Measurements from ENCODE around the gene AOAH.

Gene AOAH

GRCh38 chr7:36723951-36724664 lies at the start of gene AOAH:
Gene AOAH (minus strand): TSS chr7:36724494. CDS start chr7:36724148, 346 bp downstream.
- Histone ChIP-seq H3K4me1 (ENCODE audit: control insufficient read depth, insufficient read depth, low read length) (no peaks in the 10 kb centered on the region), H3K27ac (ENCODE audit: low read length) (no peak within 1 kb of the TSS), H3K9ac (ENCODE audit: low read length in 2 of 2) (no peak within 1 kb of the TSS), H3K9me3 (ENCODE audit: control insufficient read depth in 2 of 2, low read length in 2 of 2) (no peaks in the 10 kb centered on the region), H3K4me3 (ENCODE audit: low read length in 2 of 2) (peak within 1 kb of the TSS in 1 of 2 donors; percentile 22), H3K27me3 (ENCODE audit: control insufficient read depth in 1 of 2, insufficient read depth in 2 of 2, low read length in 2 of 2) (no peaks in the 10 kb centered on the region), H3K36me3 (ENCODE audit: control insufficient read depth in 2 of 2, insufficient read depth in 2 of 2, low read length in 2 of 2) (no peaks in the 10 kb centered on the region)

- Histone ChIP-seq H3K4me1 (ENCODE audit: control insufficient read depth, insufficient read depth, low read length) (no peaks in the 10 kb centered on the region), H3K9me3 (ENCODE audit: control insufficient read depth in 2 of 2, low read length in 2 of 2) (peaks cover 0 to 2% of the 10 kb centered on the region in 2 donors), H3K9ac (ENCODE audit: low read length in 2 of 2) (no peak overlapping the region), H3K27me3 (ENCODE audit: control insufficient read depth in 1 of 2, insufficient read depth in 2 of 2, low read length in 2 of 2) (no peaks in the 10 kb centered on the region), H3K27ac (ENCODE audit: low read length) (no peak overlapping the region), H3K36me3 (ENCODE audit: control insufficient read depth in 2 of 2, insufficient read depth in 2 of 2, low read length in 2 of 2) (no peaks in the 10 kb centered on the region), H3K4me3 (ENCODE audit: low read length in 2 of 2) (no peak overlapping the region)
Measured at GRCh38 chr7:36766451-36766850, 42.2 kb upstream of the AOAH start.

- no peak overlapping the region for H3K27ac ChIP-seq (ENCODE audit: low read length)
- no peaks in the 10 kb centered on the region for H3K27me3 ChIP-seq (ENCODE audit: control insufficient read depth in 1 of 2, insufficient read depth in 2 of 2, low read length in 2 of 2)
- H3K36me3 ChIP-seq (ENCODE audit: control insufficient read depth in 2 of 2, insufficient read depth in 2 of 2, low read length in 2 of 2): no peaks in the 10 kb centered on the region
- peaks cover 0 to 2% of the 10 kb centered on the region in 2 donors for H3K9me3 ChIP-seq (ENCODE audit: control insufficient read depth in 2 of 2, low read length in 2 of 2)
- H3K4me1 ChIP-seq (ENCODE audit: control insufficient read depth, insufficient read depth, low read length): no peaks in the 10 kb centered on the region
- H3K4me3 ChIP-seq (ENCODE audit: low read length in 2 of 2): no peak overlapping the region
- no peak overlapping the region for H3K9ac ChIP-seq (ENCODE audit: low read length in 2 of 2)
Measured at GRCh38 chr7:36765605-36766004, 41.3 kb upstream of the AOAH start.

- no peaks in the 10 kb centered on the region for H3K36me3 ChIP-seq (ENCODE audit: control insufficient read depth in 2 of 2, insufficient read depth in 2 of 2, low read length in 2 of 2)
- H3K27ac ChIP-seq (ENCODE audit: low read length): no peak overlapping the region
- no peaks in the 10 kb centered on the region for H3K9me3 ChIP-seq (ENCODE audit: control insufficient read depth in 2 of 2, low read length in 2 of 2)
- H3K27me3 ChIP-seq (ENCODE audit: control insufficient read depth in 1 of 2, insufficient read depth in 2 of 2, low read length in 2 of 2): no peaks in the 10 kb centered on the region
- no peaks in the 10 kb centered on the region for H3K4me1 ChIP-seq (ENCODE audit: control insufficient read depth, insufficient read depth, low read length)
- H3K9ac ChIP-seq (ENCODE audit: low read length in 2 of 2): no peak overlapping the region
- no peak overlapping the region for H3K4me3 ChIP-seq (ENCODE audit: low read length in 2 of 2)
Measured at GRCh38 chr7:36764929-36765328, 40.6 kb upstream of the AOAH start.

- H3K9ac ChIP-seq (ENCODE audit: low read length in 2 of 2): no peak overlapping the region
- no peak overlapping the region for H3K27ac ChIP-seq (ENCODE audit: low read length)
- no peaks in the 10 kb centered on the region for H3K4me1 ChIP-seq (ENCODE audit: control insufficient read depth, insufficient read depth, low read length)
- H3K9me3 ChIP-seq (ENCODE audit: control insufficient read depth in 2 of 2, low read length in 2 of 2): no peaks in the 10 kb centered on the region
- no peaks in the 10 kb centered on the region for H3K27me3 ChIP-seq (ENCODE audit: control insufficient read depth in 1 of 2, insufficient read depth in 2 of 2, low read length in 2 of 2)
- H3K4me3 ChIP-seq (ENCODE audit: low read length in 2 of 2): no peak overlapping the region
- H3K36me3 ChIP-seq (ENCODE audit: control insufficient read depth in 2 of 2, insufficient read depth in 2 of 2, low read length in 2 of 2): no peaks in the 10 kb centered on the region
Measured at GRCh38 chr7:36763132-36763816, 39.0 kb upstream of the AOAH start.

- Histone ChIP-seq H3K4me1 (ENCODE audit: control insufficient read depth, insufficient read depth, low read length) (no peaks in the 10 kb centered on the region), H3K36me3 (ENCODE audit: control insufficient read depth in 2 of 2, insufficient read depth in 2 of 2, low read length in 2 of 2) (no peaks in the 10 kb centered on the region), H3K4me3 (ENCODE audit: low read length in 2 of 2) (no peak overlapping the region), H3K27ac (ENCODE audit: low read length) (no peak overlapping the region), H3K9me3 (ENCODE audit: control insufficient read depth in 2 of 2, low read length in 2 of 2) (no peaks in the 10 kb centered on the region), H3K27me3 (ENCODE audit: control insufficient read depth in 1 of 2, insufficient read depth in 2 of 2, low read length in 2 of 2) (no peaks in the 10 kb centered on the region), H3K9ac (ENCODE audit: low read length in 2 of 2) (no peak overlapping the region)
Measured at GRCh38 chr7:36762394-36762793, 38.1 kb upstream of the AOAH start.

GRCh38 chr7:36761835-36762234 lies 37.5 kb upstream of the AOAH start:
- Histone ChIP-seq H3K27ac (ENCODE audit: low read length) (no peak overlapping the region), H3K9ac (ENCODE audit: low read length in 2 of 2) (no peak overlapping the region), H3K36me3 (ENCODE audit: control insufficient read depth in 2 of 2, insufficient read depth in 2 of 2, low read length in 2 of 2) (no peaks in the 10 kb centered on the region)

GRCh38 chr7:36760856-36761762 lies 36.8 kb upstream of the AOAH start:
- no peak overlapping the region for H3K4me3 ChIP-seq (ENCODE audit: low read length in 2 of 2)
- no peaks in the 10 kb centered on the region for H3K9me3 ChIP-seq (ENCODE audit: control insufficient read depth in 2 of 2, low read length in 2 of 2)
- no peaks in the 10 kb centered on the region for H3K27me3 ChIP-seq (ENCODE audit: control insufficient read depth in 1 of 2, insufficient read depth in 2 of 2, low read length in 2 of 2)
- no peak overlapping the region for H3K9ac ChIP-seq (ENCODE audit: low read length in 2 of 2)
- H3K27ac ChIP-seq (ENCODE audit: low read length): no peak overlapping the region
- no peaks in the 10 kb centered on the region for H3K4me1 ChIP-seq (ENCODE audit: control insufficient read depth, insufficient read depth, low read length)
- H3K36me3 ChIP-seq (ENCODE audit: control insufficient read depth in 2 of 2, insufficient read depth in 2 of 2, low read length in 2 of 2): no peaks in the 10 kb centered on the region

More at GRCh38 chr7:36761835-36762234, 37.5 kb upstream of the AOAH start:
- H3K4me3 ChIP-seq (ENCODE audit: low read length in 2 of 2): no peak overlapping the region
- H3K4me1 ChIP-seq (ENCODE audit: control insufficient read depth, insufficient read depth, low read length): no peaks in the 10 kb centered on the region
- H3K27me3 ChIP-seq (ENCODE audit: control insufficient read depth in 1 of 2, insufficient read depth in 2 of 2, low read length in 2 of 2): no peaks in the 10 kb centered on the region
- H3K9me3 ChIP-seq (ENCODE audit: control insufficient read depth in 2 of 2, low read length in 2 of 2): no peaks in the 10 kb centered on the region

- Histone ChIP-seq H3K9ac (ENCODE audit: low read length in 2 of 2) (no peak overlapping the region), H3K4me3 (ENCODE audit: low read length in 2 of 2) (no peak overlapping the region), H3K4me1 (ENCODE audit: control insufficient read depth, insufficient read depth, low read length) (no peaks in the 10 kb centered on the region), H3K27me3 (ENCODE audit: control insufficient read depth in 1 of 2, insufficient read depth in 2 of 2, low read length in 2 of 2) (no peaks in the 10 kb centered on the region), H3K27ac (ENCODE audit: low read length) (no peak overlapping the region), H3K36me3 (ENCODE audit: control insufficient read depth in 2 of 2, insufficient read depth in 2 of 2, low read length in 2 of 2) (no peaks in the 10 kb centered on the region), H3K9me3 (ENCODE audit: control insufficient read depth in 2 of 2, low read length in 2 of 2) (no peaks in the 10 kb centered on the region)
Measured at GRCh38 chr7:36758879-36759278, 34.6 kb upstream of the AOAH start.

GRCh38 chr7:36755484-36755883 lies 31.2 kb upstream of the AOAH start:
- Histone ChIP-seq H3K27me3 (ENCODE audit: control insufficient read depth in 1 of 2, insufficient read depth in 2 of 2, low read length in 2 of 2) (no peaks in the 10 kb centered on the region), H3K9me3 (ENCODE audit: control insufficient read depth in 2 of 2, low read length in 2 of 2) (no peaks in the 10 kb centered on the region), H3K9ac (ENCODE audit: low read length in 2 of 2) (no peak overlapping the region), H3K27ac (ENCODE audit: low read length) (no peak overlapping the region), H3K4me3 (ENCODE audit: low read length in 2 of 2) (no peak overlapping the region), H3K36me3 (ENCODE audit: control insufficient read depth in 2 of 2, insufficient read depth in 2 of 2, low read length in 2 of 2) (no peaks in the 10 kb centered on the region), H3K4me1 (ENCODE audit: control insufficient read depth, insufficient read depth, low read length) (no peaks in the 10 kb centered on the region)
